GM12875 (cell line): Measurements from ENCODE around the gene SCN10A.

Source experiments
- H3K4me3 ChIP-seq: one replicate; pipeline ENCODE4 v1.5.1; 2011; ENCODE audit warnings: low read depth, low read length, control low read depth
- TF ChIP-seq, protein P1 (sequence below): IDR thresholded peaks from 2 replicates; pipeline ENCODE4 v1.5.1; 2011; ENCODE audit warnings: low read depth, mild to moderate bottlenecking, control low read depth, inconsistent platforms, low read length, moderate library complexity, borderline replicate concordance; ENCODE audit not compliant: insufficient read depth

SCN10A gene

DNA sequence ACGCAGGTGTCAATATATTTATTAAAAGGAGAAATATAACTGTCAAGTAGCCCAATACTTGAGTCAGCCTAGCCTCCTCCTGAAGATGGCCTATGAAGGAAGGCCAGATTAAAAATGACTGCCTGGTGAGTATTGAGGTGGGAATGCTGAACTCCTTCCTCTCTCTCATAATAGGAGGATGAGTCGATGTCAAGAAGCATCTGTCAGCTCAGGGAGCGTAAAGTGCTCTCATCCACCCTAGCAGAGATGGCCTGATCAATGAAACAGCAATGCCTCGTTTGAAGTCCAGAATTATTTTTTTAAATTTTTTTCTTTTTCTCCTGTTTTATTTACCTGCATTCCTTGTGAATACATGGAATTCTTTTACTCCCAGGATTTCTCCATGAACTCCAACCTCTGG lies 58.3 kb downstream of the SCN10A start:
- no peak overlapping the region for H3K4me3 ChIP-seq
- TF ChIP-seq, protein P1, sequence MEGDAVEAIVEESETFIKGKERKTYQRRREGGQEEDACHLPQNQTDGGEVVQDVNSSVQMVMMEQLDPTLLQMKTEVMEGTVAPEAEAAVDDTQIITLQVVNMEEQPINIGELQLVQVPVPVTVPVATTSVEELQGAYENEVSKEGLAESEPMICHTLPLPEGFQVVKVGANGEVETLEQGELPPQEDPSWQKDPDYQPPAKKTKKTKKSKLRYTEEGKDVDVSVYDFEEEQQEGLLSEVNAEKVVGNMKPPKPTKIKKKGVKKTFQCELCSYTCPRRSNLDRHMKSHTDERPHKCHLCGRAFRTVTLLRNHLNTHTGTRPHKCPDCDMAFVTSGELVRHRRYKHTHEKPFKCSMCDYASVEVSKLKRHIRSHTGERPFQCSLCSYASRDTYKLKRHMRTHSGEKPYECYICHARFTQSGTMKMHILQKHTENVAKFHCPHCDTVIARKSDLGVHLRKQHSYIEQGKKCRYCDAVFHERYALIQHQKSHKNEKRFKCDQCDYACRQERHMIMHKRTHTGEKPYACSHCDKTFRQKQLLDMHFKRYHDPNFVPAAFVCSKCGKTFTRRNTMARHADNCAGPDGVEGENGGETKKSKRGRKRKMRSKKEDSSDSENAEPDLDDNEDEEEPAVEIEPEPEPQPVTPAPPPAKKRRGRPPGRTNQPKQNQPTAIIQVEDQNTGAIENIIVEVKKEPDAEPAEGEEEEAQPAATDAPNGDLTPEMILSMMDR: no peak

DNA sequence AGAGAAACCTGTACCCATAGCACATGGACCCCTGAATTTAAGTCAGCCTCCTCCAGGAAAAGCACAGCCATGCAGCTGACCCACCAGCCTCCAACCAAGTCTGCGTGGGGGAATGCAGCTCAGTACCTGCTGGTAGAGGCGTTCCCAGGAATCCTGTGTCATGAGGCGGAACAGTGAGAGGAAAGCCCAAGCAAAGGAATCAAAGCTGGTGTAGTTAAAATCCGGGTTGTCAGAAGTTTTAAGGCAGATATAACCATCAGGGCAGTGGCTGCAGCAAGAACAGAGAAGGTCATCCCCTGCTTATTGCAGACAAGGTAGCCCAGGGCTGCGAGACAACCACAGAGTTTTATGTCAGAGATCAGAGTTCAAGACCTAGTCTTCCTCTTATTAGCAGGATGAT lies 59.1 kb downstream of the SCN10A start:
- H3K4me3 ChIP-seq: no peak overlapping the region
- TF ChIP-seq, protein P1: no peak

DNA sequence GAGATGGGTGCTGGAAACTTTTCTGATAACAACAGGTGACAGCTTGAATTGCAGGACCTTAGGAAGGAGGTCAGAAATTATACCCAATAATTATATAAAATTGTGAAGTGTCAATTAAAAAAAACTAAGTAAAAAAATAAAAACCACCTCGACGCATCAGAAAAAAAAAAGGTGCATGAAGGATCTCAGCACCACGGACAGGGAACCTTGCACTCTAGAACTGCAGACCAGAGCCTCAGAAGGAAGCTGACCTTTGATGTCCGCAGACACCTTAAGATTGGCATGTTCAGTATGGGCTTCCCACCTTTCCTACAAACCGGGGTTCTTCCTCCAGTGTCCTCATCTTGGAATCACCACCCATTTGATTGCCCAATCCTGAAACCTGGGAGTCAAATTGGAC lies 60.9 kb downstream of the SCN10A start:
- TF ChIP-seq, protein P1: no peak
- H3K4me3 ChIP-seq: no peak overlapping the region

DNA sequence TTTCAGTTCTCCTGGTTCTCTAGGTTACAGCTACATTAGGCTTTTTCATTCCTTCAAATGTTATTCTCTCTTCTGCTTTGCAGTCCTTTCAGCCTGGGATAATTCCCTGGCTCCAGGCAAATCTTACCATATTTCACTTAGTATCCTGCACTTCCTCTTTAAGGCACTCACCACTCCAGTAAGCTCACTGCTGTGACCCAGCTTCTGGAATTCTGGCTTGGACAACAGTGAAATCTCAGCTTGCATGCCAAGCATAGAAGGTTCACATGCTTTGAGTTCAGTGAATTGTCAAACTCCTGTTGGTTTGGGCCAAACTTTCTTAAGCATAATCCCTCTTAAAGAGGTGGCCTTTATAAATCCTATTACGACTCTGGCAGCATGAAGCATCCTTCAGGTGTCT lies 69.4 kb downstream of the SCN10A start:
- no peak overlapping the region for H3K4me3 ChIP-seq
- TF ChIP-seq, protein P1: no peak

DNA sequence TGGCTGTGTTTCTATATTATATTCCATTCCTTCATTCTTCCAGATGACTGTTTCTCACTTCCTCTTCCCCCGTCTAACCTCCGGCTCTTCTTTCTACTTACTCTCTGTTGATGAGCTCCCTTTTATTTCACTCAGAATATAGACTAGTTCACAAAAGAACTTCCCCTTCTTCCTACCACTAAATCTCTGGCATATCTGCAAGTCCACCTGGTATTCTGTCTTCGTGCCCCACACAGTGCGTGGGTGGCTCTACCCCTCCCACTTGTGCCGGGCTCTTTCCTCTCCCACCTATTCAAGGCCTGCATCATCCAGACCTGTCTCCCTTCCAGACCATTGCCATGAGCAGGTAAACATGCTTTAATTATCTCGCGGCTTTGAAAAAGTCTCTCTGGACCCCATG lies 73.0 kb downstream of the SCN10A start:
- H3K4me3 ChIP-seq: no peak overlapping the region
- TF ChIP-seq, protein P1: no peak

DNA sequence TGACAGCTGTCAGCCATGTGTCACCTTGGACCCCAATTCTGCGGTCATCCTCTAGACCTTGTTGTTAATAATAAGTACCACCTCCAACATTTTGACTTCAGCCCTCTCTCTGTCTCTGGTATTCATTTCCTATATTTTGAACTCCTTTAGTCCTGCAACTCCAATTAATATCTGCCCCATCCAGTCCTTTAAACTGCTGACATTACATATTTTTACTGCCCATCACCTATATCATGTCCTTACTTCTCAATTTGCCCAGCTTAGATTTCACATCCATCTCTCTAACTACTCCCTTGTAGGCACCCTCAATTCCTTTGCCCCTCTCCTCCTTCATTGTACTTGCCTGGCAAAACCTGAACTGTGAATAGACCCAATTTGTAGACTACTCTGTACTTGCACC lies 73.5 kb downstream of the SCN10A start:
- TF ChIP-seq, protein P1: no peak
- H3K4me3 ChIP-seq: no peak overlapping the region

DNA sequence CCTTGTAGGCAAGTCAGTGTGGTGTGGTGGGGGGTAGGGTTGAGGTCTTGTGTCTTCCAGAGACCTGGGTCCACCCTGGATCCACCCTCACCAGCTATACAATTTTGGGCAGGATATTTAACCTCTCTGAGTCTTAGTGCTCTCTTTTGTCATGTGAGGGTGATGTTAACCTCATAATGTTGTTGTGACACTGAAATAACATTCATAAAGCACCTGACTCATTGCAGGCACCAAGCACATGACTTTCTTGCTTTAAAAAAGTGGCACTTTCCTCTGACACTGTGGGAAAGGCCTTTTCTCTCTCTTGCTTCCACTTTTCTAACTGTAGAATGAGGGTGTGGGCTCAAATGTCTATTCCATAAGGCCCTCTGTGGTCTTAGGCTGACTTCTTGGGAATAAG lies 75.5 kb downstream of the SCN10A start:
- H3K4me3 ChIP-seq: no peak overlapping the region
- TF ChIP-seq, protein P1: no peak
